ENCODE measurements around the gene COQ9.
"Not testable (repeated sequence)": the region's sequence is repeated elsewhere in the genome, so short reads cannot be mapped to it uniquely, and the experiment has no call there.

The COQ9 gene

GRCh38 chr16:57486858-57487834 is 39.9 kb downstream of the COQ9 start:
- no peak for DNase-seq

- no peak for DNase-seq
These were observed 42.0 kb downstream of the COQ9 start for GRCh38 chr16:57489229-57489628.

GRCh38 chr16:57493767-57494166 is 46.5 kb downstream of the COQ9 start:
- no peak for DNase-seq

- DNase-seq: no peak
These were observed 49.8 kb downstream of the COQ9 start for GRCh38 chr16:57497121-57497520.

GRCh38 chr16:57498031-57498430 is 50.8 kb downstream of the COQ9 start:
- no peak for DNase-seq

GRCh38 chr16:57499941-57500340 is 52.7 kb downstream of the COQ9 start:
- not testable (repeated sequence) for DNase-seq

- DNase-seq: no peak
These were observed 53.4 kb downstream of the COQ9 start for GRCh38 chr16:57500578-57501111.

- DNase-seq: no peak
These were observed 54.2 kb downstream of the COQ9 start for GRCh38 chr16:57501492-57501891.

GRCh38 chr16:57502048-57502775 is 54.9 kb downstream of the COQ9 start:
- DNase-seq: no peak

- no peak for DNase-seq
These were observed 56.1 kb downstream of the COQ9 start for GRCh38 chr16:57503366-57503765.

GRCh38 chr16:57504001-57504400 is 56.7 kb downstream of the COQ9 start:
- DNase-seq: no peak

GRCh38 chr16:57504491-57504890 is 57.2 kb downstream of the COQ9 start:
- DNase-seq: no peak

- no peak for DNase-seq
These were observed 57.9 kb downstream of the COQ9 start for GRCh38 chr16:57505169-57505568.

GRCh38 chr16:57507136-57508034 is 60.1 kb downstream of the COQ9 start:
- DNase-seq: peak; percentile 55

GRCh38 chr16:57508035-57508425 is 60.8 kb downstream of the COQ9 start:
- no peak for DNase-seq

GRCh38 chr16:57509231-57509923 is 62.1 kb downstream of the COQ9 start:
- no peak for DNase-seq

- no peak for DNase-seq
These were observed 63.0 kb downstream of the COQ9 start for GRCh38 chr16:57510016-57510871.
